GM08714 (cell line): ENCODE results near the gene CPHXL2.

Source experiments
- H3K4me3 ChIP-seq: fragments of 200-500 bp; sonication (Bioruptor generic); 2 replicates; pipeline ENCODE4 v1.5.1; 2014; ENCODE audit warnings: mild to moderate bottlenecking, low read length, inconsistent platforms
- ZNF274 ChIP-seq: IDR thresholded peaks from 2 replicates; pipeline ENCODE4 v1.6.1; 2012; ENCODE audit warnings: mild to moderate bottlenecking, low read depth, low read length

Gene CPHXL2

GRCh38 chr16:75622761-75623605 is 53.8 kb downstream of the CPHXL2 start, which contains the start of gene ADAT1:
Gene ADAT1 (minus strand): TSS chr16:75623281. CDS start chr16:75620799, 2,482 bp downstream.
- no peak for TF ChIP-seq ZNF274
- peak within 1 kb of the TSS; percentile 89 for H3K4me3 ChIP-seq

DNA sequence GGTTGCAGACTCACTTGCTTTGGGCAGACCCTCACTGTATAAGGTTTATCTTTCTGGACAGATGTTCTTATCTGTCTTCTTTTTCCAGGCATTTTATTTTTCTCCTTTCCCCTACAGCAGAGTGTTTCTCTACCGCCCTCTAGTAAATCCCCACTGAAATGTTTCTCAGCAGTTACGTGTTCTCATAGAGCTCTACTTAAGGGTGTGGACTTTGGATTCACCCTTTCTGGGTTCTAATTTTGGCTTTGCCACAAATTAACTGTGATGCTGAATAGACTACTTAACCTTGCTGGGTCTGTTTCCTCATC is 55.7 kb downstream of the CPHXL2 start:
- H3K4me3 ChIP-seq = no peak overlapping the region

DNA sequence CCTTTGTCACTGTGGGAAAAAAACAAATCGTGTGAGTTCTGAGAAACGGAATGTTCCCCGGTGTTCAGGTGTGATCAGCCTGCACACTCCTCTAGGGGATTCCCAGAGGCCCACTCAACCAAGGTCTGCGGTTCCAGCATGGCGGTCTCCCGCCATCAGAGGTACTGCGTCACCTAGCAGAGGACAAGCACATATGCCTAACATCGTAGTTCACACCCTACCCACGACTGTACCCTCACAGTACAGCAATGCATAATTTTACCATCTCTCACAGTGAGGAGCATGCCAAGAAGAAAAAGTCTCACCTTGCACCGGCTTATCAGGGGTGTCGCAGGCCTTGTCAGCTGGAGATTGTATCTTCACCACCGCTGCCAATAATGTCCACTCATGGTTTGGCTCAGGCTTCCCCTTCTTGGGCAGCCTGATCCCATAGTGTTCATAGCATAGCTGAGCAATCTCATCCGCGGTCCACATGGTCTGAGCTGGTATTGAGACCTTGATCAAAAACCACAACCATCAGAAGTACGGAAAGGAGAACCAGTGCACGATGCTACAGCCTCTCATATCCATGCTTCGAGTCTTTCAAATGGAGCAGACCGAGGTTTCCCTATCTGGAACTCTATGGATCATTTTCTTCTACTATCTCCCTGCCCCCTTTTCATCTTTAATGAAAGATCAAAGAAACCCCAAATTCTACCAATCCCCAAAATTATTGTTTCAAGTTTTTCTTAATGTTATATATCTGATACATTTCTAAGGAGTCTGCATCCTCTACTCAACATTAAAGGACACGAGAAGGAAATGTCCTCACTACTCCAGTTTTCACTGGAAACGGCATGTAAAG is 56.3 kb downstream of the CPHXL2 start:
- no peak overlapping the region for H3K4me3 ChIP-seq

More for the DNA sequence above, 55.7 kb downstream of the CPHXL2 start:
- no peak for TF ChIP-seq ZNF274

DNA sequence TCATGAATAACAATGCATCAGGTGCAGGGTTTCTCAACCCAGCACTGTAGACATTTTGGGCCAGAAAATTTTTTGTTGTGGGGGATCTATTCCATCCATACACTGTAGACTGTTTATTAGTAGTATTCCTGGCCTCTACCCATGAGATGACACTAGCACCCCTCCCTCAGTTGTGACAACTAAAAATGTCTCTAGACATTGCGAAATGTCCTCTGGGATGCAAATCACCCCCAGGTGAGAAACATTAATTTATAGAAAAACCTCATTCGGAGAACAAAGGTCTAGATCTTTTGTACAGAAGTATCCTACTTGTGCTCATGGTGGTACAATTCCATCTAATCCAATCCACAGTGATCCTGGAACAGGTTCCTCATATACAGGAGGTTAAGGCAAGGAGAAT is 58.0 kb downstream of the CPHXL2 start:
- H3K4me3 ChIP-seq = no peak overlapping the region
- TF ChIP-seq ZNF274 = no peak

More for the DNA sequence above, 56.3 kb downstream of the CPHXL2 start:
- no peak for TF ChIP-seq ZNF274

DNA sequence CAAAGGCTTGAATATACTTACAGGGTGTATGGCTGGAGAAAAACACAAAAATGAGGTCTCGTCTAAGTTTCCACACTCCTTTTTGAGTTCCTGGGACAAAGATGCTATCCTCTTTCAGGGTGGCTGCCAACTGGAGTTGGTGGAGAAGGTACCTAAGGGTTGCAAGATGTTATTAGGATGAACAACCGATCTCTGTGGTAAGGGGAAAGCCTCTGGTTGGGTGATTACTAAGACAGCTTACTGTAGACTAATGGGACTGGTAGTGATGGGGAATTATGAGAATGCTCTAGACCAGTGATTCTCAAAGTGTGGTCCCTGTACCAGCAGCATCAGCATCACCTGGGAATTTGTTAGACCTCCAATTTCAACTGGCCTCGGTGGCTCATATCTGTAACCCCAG is 59.7 kb downstream of the CPHXL2 start:
- no peak overlapping the region for H3K4me3 ChIP-seq
- no peak for TF ChIP-seq ZNF274

- TF ChIP-seq ZNF274 = no peak
- no peak overlapping the region for H3K4me3 ChIP-seq
Measured at GRCh38 chr16:75616521-75617010, 60.2 kb downstream of the CPHXL2 start.

GRCh38 chr16:75615619-75616018 is 61.2 kb downstream of the CPHXL2 start:
- TF ChIP-seq ZNF274 = no peak
- no peak overlapping the region for H3K4me3 ChIP-seq

DNA sequence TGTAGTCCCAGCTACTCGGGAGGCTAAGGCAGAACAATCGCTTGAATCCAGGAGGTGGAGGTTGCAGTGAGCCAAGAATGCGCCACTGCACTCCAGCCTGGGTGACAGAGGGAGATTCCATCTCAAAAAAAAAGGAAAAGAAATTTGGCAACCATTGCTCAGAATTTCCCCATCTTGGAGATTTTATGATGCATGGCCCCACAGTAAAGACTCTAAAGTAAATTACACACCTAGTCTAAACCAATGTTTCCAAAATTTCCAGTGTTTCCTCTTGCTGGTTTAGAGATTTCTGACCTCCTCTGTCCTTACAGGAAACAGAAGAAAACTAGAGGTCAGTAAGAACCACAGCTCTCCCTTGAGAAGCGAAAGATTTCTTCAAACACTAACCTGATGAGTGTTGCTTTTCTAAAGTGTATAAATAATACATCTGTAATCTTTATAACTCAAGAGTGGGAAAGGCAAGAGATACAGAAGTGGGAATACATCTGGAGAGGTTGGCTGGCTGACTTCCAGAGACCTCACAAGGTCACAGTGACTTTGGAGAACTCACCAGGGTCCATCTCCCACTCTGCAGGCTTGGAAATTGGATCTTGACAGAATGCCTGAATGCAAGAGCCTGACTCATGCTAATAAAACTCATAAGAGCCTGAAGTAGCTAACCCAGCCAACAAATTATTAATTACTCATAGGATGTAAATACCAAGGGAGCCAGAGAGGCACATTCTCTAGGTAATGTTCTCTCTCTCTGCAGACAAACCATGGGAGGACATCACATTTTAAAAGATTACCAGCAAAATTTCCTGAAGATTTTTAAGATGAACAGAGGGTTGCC is 62.5 kb downstream of the CPHXL2 start:
- H3K4me3 ChIP-seq = no peak overlapping the region
- no peak for TF ChIP-seq ZNF274
